ENCODE data around the gene B4GALT3.

DNA sequence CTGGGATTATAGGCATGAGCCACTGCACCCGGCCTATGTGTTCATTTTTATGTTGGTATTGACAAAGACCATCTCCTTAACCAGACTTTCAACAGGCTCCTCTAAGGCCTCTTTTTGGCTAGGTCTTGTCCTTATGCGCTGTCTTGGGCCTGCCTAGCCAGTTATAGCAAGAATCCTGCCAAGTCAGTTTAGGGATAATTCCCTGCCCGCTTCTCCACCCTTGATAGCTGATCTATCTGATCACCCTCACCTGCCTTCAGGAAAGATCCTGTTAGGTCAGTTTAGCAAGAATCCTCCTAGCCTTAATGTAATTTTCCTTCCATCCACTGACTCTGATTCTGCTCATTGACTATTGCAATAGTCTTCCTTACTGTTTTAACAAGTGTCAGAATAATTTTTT, 2.4 kb upstream of the B4GALT3 start:
- TF ChIP-seq BACH2 (CRISPR knock-in tag; IDR thresholded peaks at IDR 0.05; ENCODE audit: borderline replicate concordance) (no peak), ARNTL (CRISPR knock-in tag; IDR thresholded peaks at IDR 0.05; ENCODE audit: borderline replicate concordance, low read depth) (no peak), ZNF8 (CRISPR knock-in tag; IDR thresholded peaks at IDR 0.05) (no peak), SNAI2 (CRISPR knock-in tag; IDR thresholded peaks at IDR 0.05) (no peak), OSR1 (CRISPR knock-in tag; IDR thresholded peaks at IDR 0.05) (no peak), PPARA (CRISPR knock-in tag; IDR thresholded peaks at IDR 0.05; ENCODE audit: borderline replicate concordance) (no peak)
- TF ChIP-seq, protein P1, sequence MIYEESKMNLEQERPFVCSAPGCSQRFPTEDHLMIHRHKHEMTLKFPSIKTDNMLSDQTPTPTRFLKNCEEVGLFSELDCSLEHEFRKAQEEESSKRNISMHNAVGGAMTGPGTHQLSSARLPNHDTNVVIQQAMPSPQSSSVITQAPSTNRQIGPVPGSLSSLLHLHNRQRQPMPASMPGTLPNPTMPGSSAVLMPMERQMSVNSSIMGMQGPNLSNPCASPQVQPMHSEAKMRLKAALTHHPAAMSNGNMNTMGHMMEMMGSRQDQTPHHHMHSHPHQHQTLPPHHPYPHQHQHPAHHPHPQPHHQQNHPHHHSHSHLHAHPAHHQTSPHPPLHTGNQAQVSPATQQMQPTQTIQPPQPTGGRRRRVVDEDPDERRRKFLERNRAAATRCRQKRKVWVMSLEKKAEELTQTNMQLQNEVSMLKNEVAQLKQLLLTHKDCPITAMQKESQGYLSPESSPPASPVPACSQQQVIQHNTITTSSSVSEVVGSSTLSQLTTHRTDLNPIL (CRISPR knock-in tag; IDR thresholded peaks at IDR 0.05; ENCODE audit: low read depth), result no peak

Measured in SK-N-SH treated with all-trans-retinoic acid at 6 μM for 48 hours (cell line).